Activated T-cell treated with anti-CD3 and anti-CD28 coated beads for 48 hours (primary cell): Measurements from ENCODE around the gene CCDC80.
"Not testable (repeated sequence)": the region's sequence is repeated elsewhere in the genome, so short reads cannot be mapped to it uniquely, and the experiment has no call there.

Experiments
- DNase-seq: peaks from one replicate; pipeline ENCODE4 v3.0.0-alpha.2; 2020; ENCODE audit warnings: low read depth

The CCDC80 gene

GRCh38 chr3:112640930-112641801, at the start of gene CCDC80:
CCDC80 (minus strand) TSS chr3:112641143; CDS start chr3:112639905, 1,238 bp downstream.
- DNase-seq = no peak

GRCh38 chr3:112689989-112690388, 49.0 kb upstream of the CCDC80 start:
- no peak for DNase-seq

- DNase-seq = no peak
Measured at GRCh38 chr3:112689385-112689784, 48.4 kb upstream of the CCDC80 start.

GRCh38 chr3:112688819-112689218, 47.9 kb upstream of the CCDC80 start:
- no peak for DNase-seq

- DNase-seq = no peak
Measured at GRCh38 chr3:112688085-112688769, 47.3 kb upstream of the CCDC80 start.

- no peak for DNase-seq
Measured at GRCh38 chr3:112687616-112688015, 46.7 kb upstream of the CCDC80 start.

- DNase-seq = no peak
Measured at GRCh38 chr3:112687211-112687610, 46.3 kb upstream of the CCDC80 start.

- DNase-seq = no peak
Measured at GRCh38 chr3:112685956-112686799, 45.2 kb upstream of the CCDC80 start.

- no peak for DNase-seq
Measured at GRCh38 chr3:112685420-112685819, 44.5 kb upstream of the CCDC80 start.

- DNase-seq = no peak
Measured at GRCh38 chr3:112682361-112682760, 41.4 kb upstream of the CCDC80 start.

- DNase-seq = no peak
Measured at GRCh38 chr3:112681822-112682325, 40.9 kb upstream of the CCDC80 start.

- peak; percentile 78 for DNase-seq
Measured at GRCh38 chr3:112676659-112677234, 35.8 kb upstream of the CCDC80 start.

GRCh38 chr3:112675943-112676535, 35.1 kb upstream of the CCDC80 start:
- no peak for DNase-seq

GRCh38 chr3:112675349-112675748, 34.4 kb upstream of the CCDC80 start:
- DNase-seq = no peak

- DNase-seq = no peak
Measured at GRCh38 chr3:112672716-112673541, 32.0 kb upstream of the CCDC80 start.

GRCh38 chr3:112671930-112672715, 31.2 kb upstream of the CCDC80 start:
- no peak for DNase-seq

GRCh38 chr3:112670824-112671223, 29.9 kb upstream of the CCDC80 start:
- DNase-seq = no peak

GRCh38 chr3:112667599-112667998, 26.7 kb upstream of the CCDC80 start:
- DNase-seq = no peak

GRCh38 chr3:112665009-112665408, 24.1 kb upstream of the CCDC80 start:
- DNase-seq = not testable (repeated sequence)

GRCh38 chr3:112656043-112656442, 15.1 kb upstream of the CCDC80 start:
- no peak for DNase-seq
